ENCODE results near the gene PGLYRP2. TPM values are rescaled to one million over a fixed set of nuclear protein-coding genes. Genes with fewer than 3 reads are reported as not detected.
A peak's percentile ranks its signal among the peaks of the same experiment; 100 is the strongest.

Gene PGLYRP2
- total and polyA plus RNA-seq, 2 donors (not counting 3 experiments of a cell fraction or from before 2014, with no cell fraction given), result 0.03 to 0.18 TPM

- Histone ChIP-seq H4K20me1 (replicated peaks; ENCODE audit: control insufficient read depth, extremely low read depth, insufficient read depth, low read length) (no peaks in the 10 kb centered on the region), H2AFZ (ENCODE audit: low read depth, low read length) (peak overlapping the region; percentile 85), H3K27ac (ENCODE audit: insufficient read depth, low read depth, low read length) (no peak overlapping the region), H3K9me1 (replicated peaks; ENCODE audit: control insufficient read depth, extremely low read depth, insufficient read depth, low read length) (no peaks in the 10 kb centered on the region), H3K4me2 (ENCODE audit: insufficient read depth, low read length) (peak overlapping the region; percentile 49), H3K4me3 (replicated peaks in 1 of 3; ENCODE audit: insufficient read depth in 1 of 3, low read depth in 1 of 3, low read length in 3 of 3) (peak overlapping the region in 2 of 3 experiments; percentile 38 to 40), H3K36me3 (ENCODE audit: control insufficient read depth in 2 of 2, extremely low read depth in 1 of 2, insufficient read depth in 2 of 2, low read length in 2 of 2) (no peaks in the 10 kb centered on the region), H3K79me2 (ENCODE audit: control insufficient read depth, insufficient read depth, low read length) (no peaks in the 10 kb centered on the region), H3K27me3 (ENCODE audit: control insufficient read depth in 2 of 2, insufficient read depth in 2 of 2, low read length in 2 of 2) (peaks cover 0 to 4% of the 10 kb centered on the region in 2 experiments), H3K9ac (replicated peaks; ENCODE audit: extremely low read depth, insufficient read depth, low read length) (no peak overlapping the region), H3K4me1 (ENCODE audit: control insufficient read depth, extremely low read depth, insufficient read depth, low read length) (peaks cover 32% of the 10 kb centered on the region), H3K9me3 (replicated peaks; ENCODE audit: control insufficient read depth, insufficient read depth, low read length) (no peaks in the 10 kb centered on the region)
- intact Hi-C loops (cut with micrococcal nuclease), result loop anchor here (5.0 kb wide), 1 partner anchor 88 kb away; no protein-coding TSS in a partner anchor
- ChIA-PET POLR2A (no interaction called here), CTCF (interaction anchor here (1.1 to 4.2 kb wide), 3 partner anchors 15 to 86 kb away, joined by 4 to 29 read pairs (median 10); no protein-coding TSS in a partner anchor)
- no peak for DNase-seq (ENCODE audit: low read depth, low spot score)
- dilution Hi-C loops (cut with MboI; ENCODE audit: extremely low pct_ligation_motif_present, low sequenced_read_pairs), result no loop called here
- TF ChIP-seq CTCF (IDR thresholded peaks at IDR 0.05; ENCODE audit: extremely low read depth in 1 of 2, insufficient read depth in 1 of 2, low read depth in 1 of 2, low read length in 2 of 2) (no peak), MYC (IDR thresholded peaks at IDR 0.05; ENCODE audit: low read depth, low read length) (no peak), JUN (IDR thresholded peaks at IDR 0.05; ENCODE audit: borderline replicate concordance, insufficient read depth, insufficient read length, low read depth) (no peak), POLR2AphosphoS5 (IDR thresholded peaks at IDR 0.05; ENCODE audit: insufficient read depth, low read depth, low read length) (no peak)
- FAIRE-seq, result no peak
- no TSS peak for BruUV-seq (replicated peaks)
Measured at GRCh38 chr19:15469513-15470297, 9.6 kb downstream of the PGLYRP2 start.
